Parathyroid adenoma (tissue), 2 donors: ENCODE data around the gene SRSF9.
A peak's percentile ranks its signal among the peaks of the same experiment; 100 is the strongest.

Source experiments
- H2AFZ ChIP-seq: fragments of 300-600 bp; sonication (generic); one replicate; pipeline ENCODE4 v1.7.0; 2017; ENCODE audit warnings: antibody characterized with exemption, mild to moderate bottlenecking
- H3K27ac ChIP-seq: fragments of 300-600 bp; sonication (generic); one replicate; pipeline ENCODE4 v1.7.0; 2017
- H3K27me3 ChIP-seq: fragments of 300-600 bp; sonication (generic); one replicate; pipeline ENCODE4 v1.7.0; 2017; ENCODE audit warnings: low read length; ENCODE audit not compliant: control insufficient read depth, insufficient read depth
- H3K36me3 ChIP-seq: fragments of 300-600 bp; sonication (generic); one replicate; pipeline ENCODE4 v1.7.0; 2017; ENCODE audit warnings: low read length; ENCODE audit not compliant: control insufficient read depth, insufficient read depth
- H3K4me1 ChIP-seq: fragments of 300-600 bp; sonication (generic); one replicate; pipeline ENCODE4 v1.7.0; 2017; ENCODE audit warnings: control low read depth
- H3K4me2 ChIP-seq: fragments of 300-600 bp; sonication (generic); one replicate; pipeline ENCODE4 v1.7.0; 2017; ENCODE audit warnings: low read length
- H3K4me3 ChIP-seq: fragments of 300-600 bp; sonication (generic); one replicate; pipeline ENCODE4 v1.7.0; 2017; ENCODE audit warnings: low read depth, low read length
- H3K79me2 ChIP-seq: fragments of 300-600 bp; sonication (generic); one replicate; pipeline ENCODE4 v1.7.0; 2017; ENCODE audit warnings: control low read depth
- H3K9ac ChIP-seq: fragments of 300-600 bp; sonication (generic); one replicate; pipeline ENCODE4 v1.7.0; 2017; ENCODE audit warnings: mild to moderate bottlenecking
- H3K9me3 ChIP-seq: fragments of 300-600 bp; sonication (generic); one replicate; pipeline ENCODE4 v1.7.0; 2017; ENCODE audit warnings: low read length; ENCODE audit not compliant: control insufficient read depth
- TF ChIP-seq, protein P1 (sequence below): fragments of 300-600 bp; sonication (generic); IDR thresholded peaks from one replicate; pipeline ENCODE4 v1.7.0; 2017; ENCODE audit warnings: antibody characterized with exemption, mild to moderate bottlenecking
- donor health status: primary hyperparathyroidism.

The SRSF9 gene

DNA sequence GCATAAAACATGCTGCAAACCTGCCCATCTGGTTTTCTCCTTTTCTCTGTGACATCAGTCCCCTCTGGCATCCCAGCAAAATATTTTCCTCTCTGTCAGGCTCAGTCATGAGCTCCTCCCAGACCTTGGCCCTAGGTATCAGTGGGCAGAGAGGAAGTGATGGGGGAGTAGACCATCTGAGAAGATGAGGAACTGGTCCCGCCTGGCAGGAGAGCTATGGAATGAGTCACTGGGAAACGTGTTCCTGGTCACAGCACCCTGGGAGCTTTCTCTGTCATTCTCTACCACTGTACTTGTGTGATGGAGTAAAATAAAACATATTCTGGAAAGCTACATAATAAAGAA, 5.0 kb upstream of the SRSF9 start:
- TF ChIP-seq, protein P1, sequence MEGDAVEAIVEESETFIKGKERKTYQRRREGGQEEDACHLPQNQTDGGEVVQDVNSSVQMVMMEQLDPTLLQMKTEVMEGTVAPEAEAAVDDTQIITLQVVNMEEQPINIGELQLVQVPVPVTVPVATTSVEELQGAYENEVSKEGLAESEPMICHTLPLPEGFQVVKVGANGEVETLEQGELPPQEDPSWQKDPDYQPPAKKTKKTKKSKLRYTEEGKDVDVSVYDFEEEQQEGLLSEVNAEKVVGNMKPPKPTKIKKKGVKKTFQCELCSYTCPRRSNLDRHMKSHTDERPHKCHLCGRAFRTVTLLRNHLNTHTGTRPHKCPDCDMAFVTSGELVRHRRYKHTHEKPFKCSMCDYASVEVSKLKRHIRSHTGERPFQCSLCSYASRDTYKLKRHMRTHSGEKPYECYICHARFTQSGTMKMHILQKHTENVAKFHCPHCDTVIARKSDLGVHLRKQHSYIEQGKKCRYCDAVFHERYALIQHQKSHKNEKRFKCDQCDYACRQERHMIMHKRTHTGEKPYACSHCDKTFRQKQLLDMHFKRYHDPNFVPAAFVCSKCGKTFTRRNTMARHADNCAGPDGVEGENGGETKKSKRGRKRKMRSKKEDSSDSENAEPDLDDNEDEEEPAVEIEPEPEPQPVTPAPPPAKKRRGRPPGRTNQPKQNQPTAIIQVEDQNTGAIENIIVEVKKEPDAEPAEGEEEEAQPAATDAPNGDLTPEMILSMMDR = no peak
- Histone ChIP-seq H3K27ac (no peak overlapping the region), H3K4me3 (no peak overlapping the region), H3K36me3 (no peaks in the 10 kb centered on the region), H3K4me1 (no peaks in the 10 kb centered on the region), H2AFZ (no peak overlapping the region), H3K27me3 (no peaks in the 10 kb centered on the region), H3K9me3 (no peaks in the 10 kb centered on the region), H3K4me2 (no peak overlapping the region), H3K9ac (no peak overlapping the region), H3K79me2 (peaks cover 10% of the 10 kb centered on the region)

DNA sequence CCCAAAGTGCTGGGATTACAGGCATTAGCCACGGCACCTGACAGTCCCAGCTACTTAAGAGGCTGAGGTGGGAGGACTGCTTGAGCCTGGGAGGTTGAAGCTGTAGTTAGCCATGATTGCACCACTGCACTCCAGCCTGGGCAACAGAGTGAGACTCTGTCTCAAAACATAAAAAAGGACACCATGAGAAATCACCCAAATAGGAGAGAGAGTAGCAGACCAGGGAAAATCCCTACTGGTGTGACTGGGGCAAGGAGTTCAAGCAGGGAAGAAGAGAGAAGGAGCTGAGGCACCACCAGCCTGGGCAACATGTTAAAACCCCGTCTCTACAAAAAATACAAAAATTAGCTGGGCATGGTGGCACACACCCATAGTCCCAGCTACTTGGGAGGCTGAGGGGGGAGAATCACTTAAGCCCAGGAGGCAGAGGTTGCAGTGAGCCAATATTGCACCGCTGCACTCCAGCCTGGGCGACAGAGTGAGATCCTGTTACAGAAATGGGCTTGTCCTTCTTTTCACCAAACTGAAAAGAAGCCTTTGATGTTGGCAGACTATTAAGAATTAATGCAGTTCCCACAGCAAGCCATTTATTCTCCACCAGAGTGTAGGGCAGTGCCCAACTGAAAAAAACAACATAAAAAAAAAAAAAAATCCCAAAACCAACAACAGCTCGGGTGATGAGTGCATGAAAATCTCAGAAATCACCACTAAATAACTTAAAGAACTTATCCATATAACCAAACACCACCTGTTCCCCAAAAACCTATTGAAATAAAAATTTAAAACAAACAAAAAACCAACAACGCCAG, 4.5 kb upstream of the SRSF9 start:
- H3K4me2 ChIP-seq = no peak overlapping the region
- no peak overlapping the region for H3K4me3 ChIP-seq
- no peaks in the 10 kb centered on the region for H3K4me1 ChIP-seq
- no peaks in the 10 kb centered on the region for H3K9me3 ChIP-seq
- TF ChIP-seq, protein P1 = no peak
- no peaks in the 10 kb centered on the region for H3K27me3 ChIP-seq
- no peaks in the 10 kb centered on the region for H3K36me3 ChIP-seq
- H3K27ac ChIP-seq = no peak overlapping the region
- no peak overlapping the region for H2AFZ ChIP-seq
- H3K9ac ChIP-seq = no peak overlapping the region
- H3K79me2 ChIP-seq = peaks cover 10% of the 10 kb centered on the region

DNA sequence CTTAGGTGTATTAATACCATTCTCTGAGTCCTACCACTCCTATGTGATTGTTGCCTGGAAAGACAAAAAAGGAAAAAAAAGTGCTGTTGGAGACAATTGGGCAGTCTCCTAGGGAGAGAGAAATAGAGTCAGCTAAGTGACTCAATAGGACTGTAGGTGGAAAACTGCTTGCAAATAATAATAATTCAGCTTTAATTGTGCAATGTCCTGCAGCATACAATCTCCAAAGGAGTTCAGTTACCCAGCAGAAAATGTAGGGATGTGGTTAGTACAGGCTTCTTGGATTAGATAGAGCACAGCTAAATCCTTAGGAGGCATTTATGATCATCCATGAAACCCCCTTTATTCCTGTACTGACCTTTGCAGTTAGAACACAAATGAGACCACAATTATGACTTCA, 3.0 kb upstream of the SRSF9 start:
- H3K79me2 ChIP-seq = peaks cover 12% of the 10 kb centered on the region
- no peak overlapping the region for H3K4me3 ChIP-seq
- H3K27me3 ChIP-seq = no peaks in the 10 kb centered on the region
- H3K9ac ChIP-seq = no peak overlapping the region
- H3K27ac ChIP-seq = no peak overlapping the region
- TF ChIP-seq, protein P1 = no peak
- H2AFZ ChIP-seq = no peak overlapping the region
- H3K4me1 ChIP-seq = peaks cover 3% of the 10 kb centered on the region
- H3K4me2 ChIP-seq = no peak overlapping the region
- H3K36me3 ChIP-seq = no peaks in the 10 kb centered on the region
- no peaks in the 10 kb centered on the region for H3K9me3 ChIP-seq

DNA sequence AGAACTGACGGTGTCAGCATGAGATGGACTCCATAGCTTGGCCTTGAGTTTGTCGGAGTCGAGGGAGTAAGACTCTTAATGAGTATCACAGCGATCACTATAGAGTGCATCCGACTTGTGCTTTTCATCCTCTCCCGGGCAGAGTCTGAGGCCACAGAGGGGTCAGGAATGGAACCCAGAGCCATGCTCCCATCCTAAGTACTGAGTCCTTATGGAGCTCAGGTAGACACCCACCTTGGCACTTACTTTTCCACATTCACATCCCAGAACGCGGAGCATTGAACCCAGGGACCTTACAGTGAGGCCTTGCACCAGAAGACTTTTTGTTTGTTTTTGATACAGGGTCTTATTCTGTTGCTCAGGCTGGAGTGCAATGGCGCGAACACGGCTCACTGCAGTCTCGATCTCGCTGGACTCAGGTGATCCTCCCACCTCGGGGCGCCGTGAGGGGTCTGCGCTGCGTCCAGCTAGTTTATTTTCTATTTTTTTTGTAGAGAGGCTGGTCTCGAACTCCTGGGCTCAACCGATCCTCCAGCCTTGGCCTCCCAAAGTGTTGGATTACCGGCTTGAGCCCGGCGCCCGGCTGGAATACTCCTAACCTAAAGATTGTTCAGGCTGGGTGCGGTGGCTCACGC, 719 bp upstream of the SRSF9 start:
- Histone ChIP-seq H3K4me3 (peak overlapping the region; percentile 84), H3K79me2 (peaks cover 28% of the 10 kb centered on the region), H2AFZ (peak overlapping the region; percentile 98), H3K4me1 (peaks cover 3% of the 10 kb centered on the region), H3K4me2 (peak overlapping the region; percentile 99), H3K9me3 (no peaks in the 10 kb centered on the region), H3K9ac (peak overlapping the region; percentile 64), H3K27ac (peak overlapping the region; percentile 86), H3K27me3 (no peaks in the 10 kb centered on the region), H3K36me3 (no peaks in the 10 kb centered on the region)
- TF ChIP-seq, protein P1 = no peak
